A673 (cell line): ENCODE results near the gene ARHGEF9.

Source experiments
- CTCF ChIP-seq: fragments of 300-800, 200-600 bp; sonication (generic); conservative IDR thresholded peaks from 2 replicates; pipeline ENCODE4 v1.5.1; 2017; ENCODE audit warnings: low read depth, mild to moderate bottlenecking, antibody characterized with exemption, low read length, moderate library complexity, mixed read lengths
- EZH2 ChIP-seq: fragments of 200-600 bp; sonication (generic); IDR thresholded peaks from 2 replicates; pipeline ENCODE4 v1.6.1; 2017; ENCODE audit warnings: borderline replicate concordance, low read depth, mild to moderate bottlenecking, mixed read lengths, antibody characterized with exemption, low read length; ENCODE audit not compliant: poor library complexity, severe bottlenecking

- TF ChIP-seq CTCF (no peak), EZH2 (no peak)
These were observed 132.8 kb downstream of the ARHGEF9 start for GRCh38 chrX:63652086-63652765.
